ENCODE data around the gene PAEP.

Gene PAEP

DNA sequence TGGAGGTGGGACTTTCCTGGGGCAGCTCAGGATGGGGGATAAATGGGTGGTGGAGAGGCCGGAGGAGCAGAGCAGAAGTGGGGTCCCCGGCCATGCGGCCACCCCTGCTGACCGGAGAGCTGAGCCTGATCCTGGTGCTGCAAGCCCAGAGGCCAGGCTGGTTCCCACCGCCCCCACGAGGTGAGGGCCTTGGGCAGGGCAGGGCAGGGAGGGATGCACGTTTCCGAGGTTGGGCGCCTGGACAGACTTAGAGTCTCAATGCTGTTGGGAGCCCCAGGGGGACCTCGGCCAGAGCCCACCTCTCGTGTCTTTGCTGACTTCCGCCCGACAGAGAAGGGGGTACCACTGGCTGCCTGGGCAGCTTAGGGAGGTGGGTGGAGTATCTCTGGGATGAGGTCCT is 10.1 kb upstream of the PAEP start:
- no peak for FAIRE-seq

DNA sequence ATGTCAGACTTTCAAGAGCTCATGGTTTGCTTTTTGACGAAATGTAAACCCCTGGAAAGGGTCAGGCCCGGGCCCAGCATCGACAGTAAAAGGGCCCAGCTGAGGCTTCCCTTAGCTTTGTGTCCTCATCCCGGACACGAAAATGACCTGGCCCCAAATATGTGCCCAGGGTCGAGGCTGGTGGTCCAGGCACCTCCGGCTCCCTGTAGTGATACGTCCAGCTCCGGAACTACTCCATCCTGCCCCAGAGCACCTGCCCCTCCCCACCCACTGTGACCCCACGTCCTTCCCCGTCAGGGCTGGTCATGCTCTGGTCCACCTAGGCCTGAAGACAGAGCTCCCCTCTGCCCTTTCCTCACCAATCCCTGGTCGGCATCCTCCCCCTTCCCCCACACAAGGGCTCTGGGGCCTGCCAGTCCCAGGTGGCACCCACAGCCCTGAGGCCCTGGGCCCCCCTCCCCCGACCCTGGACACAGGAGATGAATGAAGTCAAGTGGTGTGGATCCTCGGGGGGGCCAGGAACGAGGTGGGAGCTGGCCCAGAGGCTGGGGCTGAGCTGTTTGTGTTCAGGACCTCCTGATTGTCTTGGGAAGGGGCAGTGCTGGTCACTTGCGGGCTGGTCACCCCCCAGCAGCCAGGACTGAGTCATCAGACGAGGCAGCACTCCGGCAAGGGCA is 9.4 kb upstream of the PAEP start:
- FAIRE-seq: no peak

DNA sequence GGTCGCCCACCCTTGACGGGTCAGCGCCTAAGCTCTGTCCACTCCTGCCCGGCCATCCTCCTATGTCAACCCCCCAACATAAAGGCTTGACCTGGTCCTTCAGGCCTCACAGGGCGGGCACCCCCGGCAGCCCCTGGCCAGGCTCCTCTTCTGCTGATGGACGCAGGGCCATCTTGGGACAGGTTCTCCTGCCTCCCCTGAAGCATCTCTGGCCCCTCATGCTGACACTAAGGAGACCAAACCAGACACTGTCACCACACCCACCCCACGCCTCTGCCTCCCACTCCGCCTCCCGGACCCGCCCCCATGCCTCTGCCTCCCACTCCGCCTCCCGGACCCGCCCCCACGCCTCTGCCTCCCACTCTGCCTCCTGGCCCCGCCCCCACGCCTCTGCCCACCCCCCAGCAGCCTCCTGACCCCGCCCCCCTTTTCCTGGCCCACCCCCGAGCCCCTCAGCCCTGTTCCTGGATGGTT is 8.8 kb upstream of the PAEP start:
- FAIRE-seq: no peak

DNA sequence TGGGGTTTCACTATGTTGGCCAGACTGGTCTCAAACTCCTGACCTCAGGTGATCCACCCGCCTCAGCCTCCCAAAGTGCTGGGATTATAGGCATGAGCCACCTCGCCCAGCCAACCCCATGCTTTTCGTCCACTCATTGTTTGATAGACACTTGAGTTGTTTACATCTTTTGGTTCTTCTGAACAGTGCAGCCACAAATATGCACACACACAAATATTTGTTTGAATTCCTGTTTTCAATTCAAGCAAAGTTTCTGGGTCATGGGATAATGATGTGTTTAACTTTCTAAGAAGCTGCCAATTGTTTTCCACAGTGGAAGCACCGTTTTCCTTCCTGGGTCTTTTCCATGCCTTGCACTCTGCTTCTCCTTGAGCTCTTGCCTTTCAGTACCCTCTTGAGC is 6.8 kb upstream of the PAEP start:
- no peak for FAIRE-seq

DNA sequence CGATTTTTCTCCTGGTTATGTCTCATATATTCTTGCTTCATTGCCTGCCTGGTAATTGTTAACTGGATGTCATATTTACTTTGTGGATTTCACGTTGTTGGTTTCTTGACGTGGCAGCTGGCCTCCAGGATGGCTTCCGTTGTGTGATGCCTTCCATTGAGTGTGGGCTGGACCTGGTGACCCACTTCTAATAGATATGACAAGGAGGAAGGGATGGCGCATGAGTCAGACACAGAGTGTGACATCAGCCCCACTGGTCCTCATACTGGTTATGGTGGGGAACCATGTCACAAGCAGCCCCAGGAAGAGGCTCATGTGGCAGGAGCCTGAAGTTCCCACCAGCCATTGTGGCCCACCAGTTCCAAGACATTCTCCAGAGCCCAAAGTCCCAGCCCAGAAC is 6.4 kb upstream of the PAEP start:
- FAIRE-seq: no peak

DNA sequence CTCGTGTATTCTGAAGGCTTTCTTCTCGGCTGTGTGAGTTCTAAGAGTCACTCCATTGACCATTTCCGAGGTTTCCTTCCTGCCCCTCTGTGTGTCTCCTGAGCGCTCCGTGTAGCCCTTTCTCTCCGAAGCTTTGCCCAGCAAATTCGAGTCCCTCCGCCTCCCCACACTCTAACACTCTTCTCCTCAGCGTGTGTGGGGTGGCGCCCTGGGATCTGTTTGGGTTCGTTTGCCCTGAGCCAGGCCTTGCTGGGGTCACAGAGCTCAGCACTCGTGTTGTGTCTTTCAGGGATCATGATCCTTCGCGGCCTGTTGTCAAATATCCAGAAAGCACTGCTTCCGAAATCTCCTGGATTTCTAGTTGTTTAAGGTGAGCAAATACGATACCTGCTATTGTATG is 5.6 kb upstream of the PAEP start:
- no peak for FAIRE-seq

DNA sequence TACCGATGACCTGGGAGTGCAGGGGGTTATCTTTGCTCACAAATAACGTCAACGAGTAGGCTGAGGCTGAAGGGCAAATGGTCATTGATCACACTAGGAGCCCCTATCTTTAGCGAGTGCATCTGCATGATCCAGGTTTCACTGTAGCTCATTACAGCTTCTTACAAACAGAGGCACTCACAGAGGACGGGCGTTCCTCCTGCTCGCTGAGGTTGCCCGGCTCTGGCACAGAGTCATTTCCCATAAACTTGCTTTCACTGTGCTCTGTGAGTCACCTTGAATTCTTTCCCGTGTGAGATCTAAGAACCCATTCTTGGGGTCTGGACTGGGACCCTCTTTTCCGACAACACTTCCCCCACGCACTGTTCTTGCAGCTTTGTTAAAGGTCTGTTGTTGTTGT is 1.9 kb upstream of the PAEP start:
- FAIRE-seq: no peak

DNA sequence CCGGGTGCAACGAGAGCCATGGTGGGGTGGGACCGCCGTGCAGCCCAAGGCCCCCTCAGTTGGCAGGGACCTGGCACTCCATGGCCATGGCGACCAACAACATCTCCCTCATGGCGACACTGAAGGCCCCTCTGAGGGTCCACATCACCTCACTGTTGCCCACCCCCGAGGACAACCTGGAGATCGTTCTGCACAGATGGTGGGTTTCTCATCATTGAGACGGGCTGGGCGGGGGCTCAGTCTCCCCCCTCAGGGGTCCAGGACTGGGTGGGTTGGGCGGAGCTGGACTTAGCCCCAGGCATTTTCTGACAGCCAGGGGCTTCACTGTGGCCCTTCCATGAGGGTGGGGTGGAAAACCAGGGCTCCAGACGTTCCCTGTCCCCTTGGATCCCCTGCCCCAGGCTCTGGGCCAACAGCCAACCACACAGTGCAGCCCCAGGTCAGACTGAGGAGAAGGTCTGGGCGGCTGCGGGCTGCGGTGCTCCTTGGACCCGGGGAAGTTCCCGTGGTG is 734 bp downstream of the PAEP start:
- FAIRE-seq: no peak

DNA sequence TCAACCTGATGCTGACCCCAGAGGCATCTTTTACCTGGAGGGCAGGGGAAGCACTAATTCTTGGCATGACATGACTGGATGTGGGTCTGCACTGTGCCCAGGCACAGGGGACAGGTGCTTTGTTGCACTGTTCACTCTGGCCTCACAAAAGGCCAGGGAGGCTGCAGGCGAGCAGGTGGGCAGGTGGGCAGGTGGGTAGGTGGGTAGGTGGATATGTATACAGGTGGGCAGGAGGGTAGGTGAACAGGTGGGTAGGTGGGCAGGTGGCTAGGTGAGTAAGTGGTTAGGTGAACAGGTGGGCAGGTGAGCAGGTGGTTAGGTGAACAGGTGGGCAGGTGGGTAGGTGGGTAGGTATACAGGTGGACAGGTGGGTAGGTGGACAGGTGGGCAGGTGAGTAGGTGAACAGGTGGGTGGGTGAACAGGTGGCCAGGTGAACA is 1.5 kb downstream of the PAEP start:
- no peak for FAIRE-seq

DNA sequence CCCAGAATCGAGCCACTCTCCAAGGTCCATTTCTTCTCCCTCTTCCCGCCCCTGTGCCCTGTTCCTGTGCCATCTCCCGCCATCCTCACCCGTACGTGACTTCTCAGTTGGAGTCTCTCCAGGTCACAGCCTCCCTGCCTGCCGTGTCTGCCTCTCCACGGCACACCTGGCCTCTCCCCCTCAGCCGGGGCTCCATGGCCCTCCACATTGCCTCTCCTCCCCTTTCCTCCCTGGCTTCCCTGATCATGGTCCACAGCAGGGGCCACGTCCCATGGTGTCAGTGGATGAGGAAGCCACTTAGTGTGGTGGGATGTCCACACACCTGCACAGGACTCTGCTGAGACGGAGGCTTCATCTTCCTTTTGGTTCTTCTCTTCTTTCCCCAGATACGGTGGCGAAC is 2.3 kb downstream of the PAEP start:
- FAIRE-seq: no peak

DNA sequence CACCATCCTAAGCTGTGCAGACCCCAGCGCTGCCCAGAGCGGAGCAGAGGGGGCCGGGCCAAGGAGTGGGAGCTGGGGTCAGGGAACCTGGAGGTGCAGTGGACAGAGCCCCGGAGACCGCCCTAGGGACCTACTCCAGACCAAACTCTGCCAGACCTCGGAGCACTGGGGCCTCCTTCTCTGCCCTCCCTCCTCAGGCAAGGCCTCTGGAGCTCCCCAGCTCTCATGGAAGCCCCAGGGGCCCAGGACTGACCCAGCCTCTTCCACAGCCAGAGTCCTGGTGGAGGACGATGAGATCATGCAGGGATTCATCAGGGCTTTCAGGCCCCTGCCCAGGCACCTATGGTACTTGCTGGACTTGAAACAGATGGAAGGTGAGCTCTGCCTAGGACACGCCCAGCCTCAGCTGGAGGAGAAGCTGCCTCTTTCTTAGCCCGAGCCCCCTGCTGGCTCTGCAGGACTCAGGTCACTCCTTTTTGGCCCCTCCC is 3.6 kb downstream of the PAEP start:
- FAIRE-seq: no peak

DNA sequence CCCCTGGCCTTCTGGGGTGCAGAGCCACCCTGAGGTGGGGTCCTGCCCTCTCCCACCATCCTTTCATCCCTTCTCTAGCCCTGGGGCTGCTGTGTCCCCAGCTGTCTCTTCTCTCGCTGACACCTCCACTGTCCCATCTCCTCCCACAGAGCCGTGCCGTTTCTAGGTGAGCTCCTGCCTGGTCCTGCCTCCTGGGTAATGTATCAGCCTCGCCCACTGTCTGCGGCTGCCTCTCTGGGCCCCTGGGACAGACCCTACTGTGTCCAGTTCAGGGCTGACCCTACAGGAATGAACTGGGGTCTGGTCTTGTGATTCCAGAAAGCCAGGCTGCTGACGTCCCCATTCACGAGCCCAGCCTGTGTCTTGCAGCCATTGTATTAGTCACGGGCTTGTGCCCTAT is 4.1 kb downstream of the PAEP start:
- no peak for FAIRE-seq

DNA sequence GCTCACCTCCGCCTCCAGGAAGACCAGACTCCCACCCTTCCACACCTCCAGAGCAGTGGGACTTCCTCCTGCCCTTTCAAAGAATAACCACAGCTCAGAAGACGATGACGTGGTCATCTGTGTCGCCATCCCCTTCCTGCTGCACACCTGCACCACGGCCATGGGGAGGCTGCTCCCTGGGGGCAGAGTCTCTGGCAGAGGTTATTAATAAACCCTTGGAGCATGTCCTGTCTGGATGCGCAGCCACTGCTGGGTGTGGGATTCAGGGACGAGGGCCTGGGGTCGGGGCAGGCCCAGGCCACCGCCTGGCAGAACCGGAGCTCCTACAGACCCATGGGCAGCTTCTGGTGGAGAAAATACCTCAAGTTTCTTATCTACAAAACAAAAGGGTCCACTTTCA is 5.0 kb downstream of the PAEP start:
- FAIRE-seq: no peak

DNA sequence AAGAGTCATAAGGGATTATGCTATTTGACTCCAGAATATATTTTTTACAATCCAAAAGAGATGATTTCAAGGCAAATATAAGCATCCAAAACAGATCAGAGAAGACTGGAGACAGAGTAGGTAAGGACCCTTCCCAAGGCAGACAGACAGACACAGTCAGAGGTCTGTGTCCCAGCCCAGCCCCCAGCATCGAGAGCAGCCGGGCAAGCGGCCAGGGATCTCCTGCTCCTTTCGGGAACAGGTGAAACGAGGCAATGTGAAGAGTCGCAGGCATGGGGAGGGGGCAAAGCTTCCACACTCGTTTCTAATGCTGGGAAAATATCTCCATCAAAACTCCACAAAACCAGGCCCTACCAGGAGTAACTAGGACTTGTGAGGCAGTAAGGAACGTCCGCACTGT is 5.8 kb downstream of the PAEP start:
- no peak for FAIRE-seq

DNA sequence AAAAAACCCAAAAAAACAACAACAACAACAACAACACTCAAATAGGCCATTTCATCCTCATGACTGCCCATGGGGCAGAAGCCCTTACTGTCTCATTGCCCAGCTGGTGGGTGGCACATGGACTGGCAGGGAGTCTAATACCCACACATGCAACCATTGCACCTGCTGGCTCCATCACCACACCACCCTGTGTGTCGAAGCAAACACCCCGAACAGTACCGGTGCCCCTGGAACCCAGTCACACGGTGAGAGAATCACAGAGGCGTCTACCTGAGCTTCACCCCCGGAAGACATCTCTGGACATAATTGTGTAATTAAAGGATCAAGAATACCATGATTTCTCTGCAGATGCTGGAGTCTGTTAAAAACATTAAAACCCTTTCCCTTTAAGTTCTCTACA is 6.5 kb downstream of the PAEP start:
- no peak for FAIRE-seq

DNA sequence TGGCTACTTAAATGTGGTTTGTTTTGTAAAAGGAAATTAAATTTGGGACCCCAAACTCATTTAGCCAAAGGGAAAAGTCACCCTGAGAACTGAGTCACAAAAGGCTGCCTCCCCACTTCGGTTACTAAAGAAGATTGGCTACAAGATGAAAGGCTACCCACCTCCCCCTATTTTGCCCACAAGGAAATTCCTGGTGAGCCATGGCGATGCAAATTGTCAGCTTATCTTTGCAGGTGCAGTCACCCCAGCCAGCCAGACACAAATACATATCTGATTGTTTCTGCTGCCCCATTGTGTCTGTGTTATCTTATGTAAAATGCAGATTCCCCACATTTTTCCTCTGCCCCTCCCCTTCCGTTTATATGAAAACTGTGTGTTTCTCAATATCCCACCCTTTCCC is 8.9 kb downstream of the PAEP start:
- no peak for FAIRE-seq

DNA sequence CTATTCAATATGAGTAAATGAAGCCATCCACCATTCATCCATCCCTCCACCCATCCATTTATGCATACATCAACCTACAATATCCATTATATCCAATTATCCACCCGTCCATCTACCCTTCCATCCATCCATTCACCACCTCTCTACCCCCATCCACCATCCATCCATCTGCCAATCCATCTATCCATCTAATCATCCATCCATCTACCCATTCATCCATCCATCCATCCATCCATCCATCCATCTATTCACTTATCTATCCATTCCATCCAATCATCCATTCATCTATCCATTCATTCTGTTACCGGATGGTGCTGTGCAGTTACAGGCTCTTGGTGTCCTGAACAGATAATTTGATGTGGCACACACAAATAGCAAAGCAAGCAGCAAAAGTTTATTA is 10.7 kb downstream of the PAEP start:
- no peak for FAIRE-seq

DNA sequence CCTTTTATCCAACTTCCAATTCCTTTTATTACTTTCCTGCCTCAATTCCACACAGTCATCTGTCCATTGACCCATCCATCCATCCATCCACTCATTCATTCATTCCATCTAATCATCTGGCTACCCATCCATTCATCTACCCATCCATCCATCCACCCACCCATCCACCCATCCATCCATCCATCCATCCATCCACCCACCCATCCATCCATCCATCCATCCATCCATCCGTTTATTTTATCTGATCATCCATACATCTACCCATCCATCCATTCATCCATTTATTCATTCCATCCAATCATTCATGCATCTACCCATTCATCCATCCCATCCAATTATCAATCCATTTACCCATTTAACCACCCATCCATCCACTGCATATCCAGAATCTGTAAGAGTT is 11.6 kb downstream of the PAEP start:
- no peak for FAIRE-seq

DNA sequence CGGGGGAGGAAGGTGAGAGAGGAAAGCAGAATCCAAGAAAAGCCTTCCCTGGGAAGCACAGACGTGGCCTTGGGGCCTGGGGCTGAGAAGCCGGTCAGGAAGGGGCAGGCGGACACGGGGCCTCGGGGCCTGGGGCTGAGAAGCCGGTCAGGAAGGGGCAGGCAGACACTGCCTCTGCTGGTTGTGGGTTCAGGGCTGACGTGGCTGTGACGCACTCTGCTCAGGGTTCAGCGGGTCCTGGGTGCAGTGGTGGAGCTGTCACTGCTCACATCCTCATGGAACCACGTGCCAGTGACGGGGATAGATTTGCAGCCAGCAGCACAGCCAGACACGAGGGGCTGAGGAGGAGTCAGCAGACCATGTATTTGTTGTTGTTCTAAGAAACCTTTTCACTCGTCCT is 12.8 kb downstream of the PAEP start:
- FAIRE-seq: no peak

DNA sequence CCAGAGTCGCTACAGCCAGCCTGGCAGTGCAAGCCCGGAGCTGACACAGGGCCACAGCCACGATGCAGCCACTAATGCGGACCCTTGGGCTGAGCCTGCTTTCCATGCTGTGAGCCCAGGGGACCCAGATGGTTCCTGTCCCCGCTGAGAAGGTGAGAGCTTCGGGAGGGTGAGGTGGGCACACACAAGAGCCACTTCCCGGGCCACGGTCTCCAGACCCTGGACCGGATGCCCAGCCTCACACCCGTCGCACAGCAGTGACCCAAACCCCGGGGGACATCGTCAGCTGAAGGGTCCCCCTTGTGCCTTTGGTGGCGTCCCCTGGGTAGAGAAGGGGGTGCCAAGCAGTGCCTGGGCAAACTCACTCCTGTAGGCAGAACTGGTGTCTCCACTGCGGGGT is 13.4 kb downstream of the PAEP start:
- FAIRE-seq: no peak

DNA sequence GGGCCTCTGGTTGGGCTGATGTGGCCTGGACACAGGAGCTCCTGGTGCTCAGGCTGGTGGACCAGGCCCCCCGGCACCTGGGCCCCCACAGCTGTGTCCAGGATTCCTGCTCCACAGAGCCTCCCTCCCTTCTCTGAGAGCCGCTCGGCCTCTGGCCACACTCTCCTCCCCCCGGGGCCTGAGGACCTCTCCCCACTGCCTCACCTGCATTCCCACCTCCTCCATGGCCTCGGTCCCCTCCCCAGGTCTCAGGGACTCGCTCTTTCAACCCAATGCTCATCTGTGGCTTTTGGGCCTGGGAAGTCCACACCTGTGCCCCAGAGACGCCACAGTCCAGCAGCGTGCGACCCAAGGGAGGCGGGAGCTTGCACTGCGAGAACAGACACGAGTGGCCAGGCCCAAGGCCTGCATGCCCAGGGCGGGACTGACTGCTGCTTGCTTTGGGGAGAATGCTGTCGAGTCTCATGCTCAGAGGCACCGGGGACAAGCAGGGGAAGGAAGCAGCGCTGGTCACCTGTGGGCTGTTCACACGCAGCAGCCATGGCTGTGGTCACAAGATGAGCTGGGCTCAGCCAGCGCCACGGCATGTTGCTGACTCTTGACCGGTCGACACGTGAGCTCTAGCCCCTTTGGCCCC is 14.6 kb downstream of the PAEP start:
- no peak for FAIRE-seq

DNA sequence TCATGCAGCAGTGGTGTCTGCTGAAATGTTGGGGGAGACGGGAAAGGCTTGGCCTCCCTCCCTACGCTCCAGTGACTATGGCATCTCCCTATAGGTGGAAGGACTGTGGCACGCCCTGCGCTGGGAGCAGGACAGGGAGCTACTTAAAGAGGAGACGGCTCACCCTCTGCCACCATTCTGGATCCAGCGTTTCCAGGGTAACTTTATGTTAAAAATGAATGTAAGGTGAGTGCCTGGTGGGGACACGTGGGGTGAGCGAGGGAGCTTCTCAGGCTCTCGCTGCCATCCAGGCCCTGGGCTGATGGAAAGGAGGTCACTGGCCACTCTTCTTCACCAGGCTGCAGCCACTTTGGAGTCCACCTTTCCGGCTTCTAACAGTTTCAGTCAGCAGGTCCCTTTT is 15.7 kb downstream of the PAEP start:
- FAIRE-seq: no peak

DNA sequence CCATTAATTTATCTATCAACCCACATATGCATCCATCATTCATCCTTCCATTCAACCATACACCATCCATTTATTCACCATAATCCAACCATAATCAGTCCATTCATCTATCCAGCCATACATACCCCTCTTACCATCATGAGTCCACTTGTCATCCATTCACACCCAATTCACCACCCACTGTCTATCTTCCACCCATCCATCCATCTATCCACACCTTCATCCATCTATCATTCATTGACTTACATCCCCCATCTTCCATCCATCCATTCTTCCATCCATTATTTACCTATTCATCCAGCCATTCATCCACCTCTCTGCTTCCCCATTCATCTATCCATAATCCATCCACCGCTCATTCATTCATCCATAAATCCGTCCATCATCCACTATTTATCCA is 17.8 kb downstream of the PAEP start:
- FAIRE-seq: no peak

DNA sequence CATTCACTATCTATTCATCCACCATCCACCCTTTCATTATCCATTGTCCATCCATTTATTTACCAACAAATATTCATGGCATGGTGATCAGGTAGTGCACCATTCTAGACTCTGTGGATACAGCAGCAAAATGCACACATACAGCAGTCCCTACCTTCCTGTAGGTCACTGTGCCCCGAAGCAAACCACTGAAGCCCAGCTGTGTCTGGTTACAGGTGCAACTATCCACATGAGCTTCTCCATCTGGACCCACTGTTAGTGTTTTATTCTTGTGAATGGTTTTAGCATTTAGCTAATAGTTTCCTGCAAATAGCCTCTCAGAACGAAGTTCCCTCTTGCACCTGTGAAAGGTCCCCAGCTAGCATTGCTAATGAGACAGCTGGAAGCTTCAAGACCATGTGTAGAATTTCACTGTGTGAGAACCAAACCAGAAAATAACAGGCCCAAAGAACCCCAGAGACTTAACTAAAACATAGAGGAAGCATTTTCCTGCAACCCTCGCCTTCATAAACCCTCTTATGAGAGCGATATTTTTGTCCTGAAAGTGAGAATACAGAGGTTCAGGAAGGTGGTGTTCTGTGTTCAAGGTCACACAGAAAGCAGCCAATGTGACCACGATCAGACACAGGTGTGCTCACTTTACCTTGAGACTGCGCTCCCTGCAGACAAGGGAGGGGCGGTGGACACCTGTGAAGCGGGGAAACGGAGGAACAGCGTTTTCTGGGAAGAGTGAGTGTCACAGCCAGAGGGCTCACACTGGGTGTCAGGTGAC is 18.5 kb downstream of the PAEP start:
- FAIRE-seq: no peak

All from G401.6 (cell line).